HG02884 (cell line): Measurements from ENCODE around the gene ZNF343.

Source experiments
- ATAC-seq: cut with Tn5 transposase; IDR thresholded peaks from one replicate; pipeline ENCODE4 v1.9.1; 2021; ENCODE audit warnings: mild to moderate bottlenecking, moderate library complexity; ENCODE audit not compliant: unreplicated experiment

ZNF343 gene

DNA sequence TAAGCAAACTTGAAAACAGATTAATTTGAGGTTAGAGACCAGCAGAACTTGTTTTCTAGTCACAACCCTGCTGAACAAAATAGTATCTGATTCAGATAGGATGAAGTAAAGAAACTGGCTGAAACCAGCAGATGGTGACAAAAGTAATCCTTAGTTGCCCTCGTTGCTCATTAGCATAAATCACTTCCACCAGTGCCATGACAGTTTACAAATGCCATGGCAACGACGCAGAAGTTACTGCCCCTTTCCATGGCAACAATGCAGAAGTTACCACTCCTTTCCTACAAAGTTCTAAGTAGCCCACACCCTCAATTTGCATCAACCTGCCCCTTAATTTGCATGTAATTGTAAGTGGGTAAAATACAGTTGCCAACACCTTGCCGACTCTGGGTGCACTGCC is 61.9 kb downstream of the ZNF343 start:
- ATAC-seq: no peak
